ENCODE measurements around the gene KPRP.

The KPRP gene

GRCh38 chr1:152811050-152811449, 53.2 kb downstream of the KPRP start:
- no peak for TF ChIP-seq CTCF (IDR thresholded peaks at IDR 0.05; ENCODE audit: low read depth, low read length)

More at GRCh38 chr1:152811050-152811449, 53.2 kb downstream of the KPRP start:
- Histone ChIP-seq H3K36me3 (no peaks in the 10 kb centered on the region), H3K4me1 (no peaks in the 10 kb centered on the region), H3K4me3 (ENCODE audit: low read depth, low read length) (no peak overlapping the region), H3K9me3 (no peaks in the 10 kb centered on the region), H3K27me3 (no peaks in the 10 kb centered on the region)
- no peak for DNase-seq
